Ectodermal cell (in vitro differentiated cells): ENCODE measurements around the gene PDSS2.

Source experiments
- H3K27ac ChIP-seq: 2 replicates; pipeline ENCODE4 v1.7.0; 2013; ENCODE audit warnings: mild to moderate bottlenecking, low read depth, low read length; ENCODE audit not compliant: insufficient read depth, poor library complexity, severe bottlenecking
- H3K27me3 ChIP-seq: 2 replicates; pipeline ENCODE4 v1.7.0; 2013; ENCODE audit warnings: mild to moderate bottlenecking, low read length; ENCODE audit not compliant: insufficient read depth, control insufficient read depth, poor library complexity, severe bottlenecking
- H3K36me3 ChIP-seq: one replicate; pipeline ENCODE4 v1.7.0; 2013; ENCODE audit warnings: low read length; ENCODE audit not compliant: control insufficient read depth, insufficient read depth
- H3K4me1 ChIP-seq: one replicate; pipeline ENCODE4 v1.7.0; 2013; ENCODE audit warnings: low read length; ENCODE audit not compliant: control insufficient read depth, insufficient read depth
- H3K4me3 ChIP-seq: 2 replicates; pipeline ENCODE4 v1.7.0; 2013; ENCODE audit warnings: low read depth, low read length, control low read depth; ENCODE audit not compliant: insufficient read depth
- H3K9me3 ChIP-seq: 2 replicates; pipeline ENCODE4 v1.7.0; 2013; ENCODE audit warnings: mild to moderate bottlenecking, low read length, moderate library complexity; ENCODE audit not compliant: control insufficient read depth
- WGBS, 2 experiments: methylation state at CpG; one replicate each; pipeline ENCODE4 v1.1.7; 2013; ENCODE audit warnings: missing lambda C conversion rate in 2 of 2; 5-methylcytosine and 5-hydroxymethylcytosine counted together

The PDSS2 gene

DNA sequence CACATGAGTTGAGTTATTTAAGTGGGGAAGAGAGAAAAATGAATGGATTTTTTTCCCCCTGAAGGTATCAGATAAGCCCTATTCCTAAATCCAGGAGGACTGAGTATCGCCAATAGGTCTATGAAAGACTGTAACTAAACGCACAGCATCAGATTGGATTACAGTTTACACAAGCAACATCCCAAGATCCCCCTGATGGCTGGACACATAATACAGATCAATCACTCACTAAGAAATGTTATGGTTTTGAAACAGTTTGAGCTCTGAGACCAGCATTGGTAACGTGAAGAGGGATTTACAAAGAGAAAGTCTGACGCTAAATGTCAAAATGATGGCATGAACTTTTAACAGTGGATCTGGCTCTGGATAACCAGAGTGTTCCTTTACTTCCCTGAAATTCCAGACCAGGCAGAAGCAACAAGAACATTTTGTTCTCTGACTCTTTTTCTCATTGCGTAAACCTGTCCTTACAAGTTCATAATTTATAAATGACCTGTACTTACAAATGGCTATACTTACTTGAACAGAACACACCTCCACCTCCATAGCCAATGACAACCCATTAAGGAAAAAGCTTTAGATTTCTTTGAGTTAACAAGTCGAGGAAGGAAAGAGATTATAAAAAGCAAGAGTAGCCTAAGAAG lies 212.3 kb downstream of the PDSS2 start:
- Histone ChIP-seq H3K27me3 (no peaks in the 10 kb centered on the region), H3K4me1 (no peaks in the 10 kb centered on the region), H3K27ac (no peak overlapping the region), H3K36me3 (no peaks in the 10 kb centered on the region), H3K9me3 (no peaks in the 10 kb centered on the region), H3K4me3 (no peak overlapping the region)
- 94 to 97% methylated on average over 6 of the region's 6 CpGs for WGBS, 2 experiments

DNA sequence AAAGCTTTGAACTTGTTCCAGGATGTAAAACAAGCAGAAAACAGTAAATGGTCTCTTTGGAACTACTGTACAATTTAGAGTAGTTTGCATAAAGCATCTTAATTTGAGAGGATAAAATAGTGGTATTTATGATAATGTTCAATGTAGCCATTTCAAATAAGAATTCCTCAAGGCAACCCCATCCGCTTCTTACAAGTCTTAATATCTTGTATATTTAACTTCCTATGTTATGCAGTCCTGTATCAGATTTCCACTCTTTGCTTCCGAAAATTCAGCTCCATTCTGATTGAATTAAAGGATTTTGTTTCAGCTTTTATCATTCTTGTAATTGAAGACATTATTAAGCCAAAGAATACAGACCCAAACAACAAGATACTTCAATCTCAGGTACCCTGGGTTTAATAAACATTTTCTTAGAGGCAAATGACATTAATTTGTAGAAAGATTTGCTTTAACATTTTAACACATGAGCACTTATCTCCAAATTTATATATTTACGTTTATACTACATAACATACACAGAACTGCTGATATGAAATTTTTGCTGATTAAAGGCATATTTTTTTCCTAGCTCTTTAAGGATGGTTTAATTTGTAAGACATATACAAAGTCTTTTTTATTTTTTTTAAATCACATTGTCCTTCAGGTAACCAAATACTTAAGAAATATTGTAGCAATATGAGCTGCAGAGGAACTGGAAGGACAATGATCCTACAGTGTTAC lies 213.0 kb downstream of the PDSS2 start:
- Histone ChIP-seq H3K9me3 (no peaks in the 10 kb centered on the region), H3K4me3 (no peak overlapping the region), H3K27me3 (no peaks in the 10 kb centered on the region), H3K4me1 (no peaks in the 10 kb centered on the region), H3K36me3 (no peaks in the 10 kb centered on the region), H3K27ac (no peak overlapping the region)
- 96% methylated on average over 2 of the region's 3 CpGs; no CpG with 5 or more reads in 1 of the 2 experiments for WGBS, 2 experiments

DNA sequence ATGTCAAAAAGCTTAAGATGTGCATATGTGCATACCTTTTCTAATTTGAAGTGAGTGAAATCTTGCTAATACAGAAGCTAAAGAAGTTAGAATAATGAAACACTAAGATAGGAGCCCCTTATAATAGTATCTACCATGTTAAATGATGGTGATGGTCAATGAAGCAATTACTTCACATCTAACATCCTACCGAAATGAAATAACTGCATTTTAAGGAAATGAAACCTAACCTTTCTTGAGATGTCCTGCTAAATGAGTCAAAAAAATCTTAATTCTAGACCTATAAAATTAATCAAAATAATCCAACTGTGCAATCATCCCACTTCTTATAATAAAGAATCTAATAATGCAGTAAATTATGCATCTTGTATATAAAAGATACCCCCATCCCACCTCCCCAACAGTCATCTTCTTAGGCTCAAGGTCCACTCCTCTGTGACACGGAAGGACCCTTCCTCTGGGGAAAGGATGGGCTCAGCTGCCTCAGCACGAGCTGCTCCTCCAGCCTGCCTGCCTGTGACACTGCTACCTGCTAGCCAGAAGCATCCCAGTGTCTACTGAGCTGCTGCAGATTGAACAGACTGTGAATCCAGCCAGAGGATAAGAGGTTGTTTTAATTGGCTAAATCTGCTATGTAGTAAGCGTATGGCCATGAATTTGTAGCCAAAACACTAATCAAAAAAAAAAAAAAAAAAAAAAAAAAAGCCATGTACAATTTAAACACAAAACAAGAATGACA lies 214.5 kb downstream of the PDSS2 start:
- Histone ChIP-seq H3K27ac (no peak overlapping the region), H3K27me3 (no peaks in the 10 kb centered on the region), H3K9me3 (no peaks in the 10 kb centered on the region), H3K36me3 (no peaks in the 10 kb centered on the region), H3K4me3 (no peak overlapping the region), H3K4me1 (no peaks in the 10 kb centered on the region)
- 79 to 85% methylated on average over 3 of the region's 4 CpGs for WGBS, 2 experiments

DNA sequence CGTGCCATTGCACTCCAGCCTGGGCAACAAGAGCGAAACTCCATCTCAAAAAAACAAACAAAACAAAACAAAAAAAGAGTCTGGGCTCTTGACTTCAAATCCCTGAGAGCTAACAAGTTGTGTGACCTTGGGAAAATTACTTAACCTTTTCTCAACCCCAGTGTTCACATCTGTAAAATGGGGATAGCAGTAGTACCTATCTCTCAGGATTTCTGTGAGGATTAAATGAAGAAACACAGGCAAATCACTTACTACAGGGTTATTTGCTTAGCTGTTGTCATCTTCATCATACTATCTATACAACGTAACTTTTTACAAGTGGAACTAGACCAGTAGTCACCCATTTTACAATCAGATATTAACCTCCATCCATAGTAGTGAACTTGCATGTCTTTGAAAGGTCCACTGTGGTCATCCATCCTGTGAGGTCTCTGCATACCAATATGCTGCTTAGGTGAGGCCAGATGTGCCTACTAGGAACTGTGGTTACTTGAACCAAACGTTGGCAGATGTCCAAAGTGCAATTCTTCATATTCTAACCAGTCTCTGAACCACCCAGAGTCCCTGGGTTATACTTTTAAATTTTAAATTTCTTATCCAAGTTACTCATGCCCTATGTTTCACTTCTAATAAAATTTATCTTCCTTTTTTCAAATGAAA lies 215.2 kb downstream of the PDSS2 start:
- H3K9me3 ChIP-seq: no peaks in the 10 kb centered on the region
- no peak overlapping the region for H3K27ac ChIP-seq
- no peaks in the 10 kb centered on the region for H3K27me3 ChIP-seq
- no peaks in the 10 kb centered on the region for H3K36me3 ChIP-seq
- no peak overlapping the region for H3K4me3 ChIP-seq
- 94 to 96% methylated on average over 4 of the region's 4 CpGs for WGBS, 2 experiments
- no peaks in the 10 kb centered on the region for H3K4me1 ChIP-seq

DNA sequence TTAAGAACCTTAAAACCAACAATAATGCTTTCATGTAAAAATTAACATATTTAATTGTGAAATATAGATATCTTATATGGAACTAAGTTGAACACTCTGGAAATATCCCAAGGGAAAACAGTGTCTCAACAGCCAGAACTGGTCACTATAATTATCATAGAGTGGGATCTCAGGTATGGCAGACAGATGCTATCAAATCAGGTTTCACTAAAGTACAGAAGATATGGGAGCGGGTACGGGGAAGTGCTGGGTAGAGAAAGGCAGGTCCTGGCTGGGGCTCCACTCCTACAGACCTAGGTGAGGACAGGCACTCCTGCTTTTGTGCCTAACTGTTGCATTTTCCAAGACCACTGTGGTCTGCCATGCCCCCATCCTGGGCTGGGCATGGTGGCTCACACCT lies 215.9 kb downstream of the PDSS2 start:
- Histone ChIP-seq H3K4me3 (no peak overlapping the region), H3K9me3 (no peaks in the 10 kb centered on the region), H3K27ac (no peak overlapping the region), H3K4me1 (no peaks in the 10 kb centered on the region), H3K36me3 (no peaks in the 10 kb centered on the region), H3K27me3 (no peaks in the 10 kb centered on the region)
- 96 to 100% methylated on average over 2 of the region's 2 CpGs for WGBS, 2 experiments

DNA sequence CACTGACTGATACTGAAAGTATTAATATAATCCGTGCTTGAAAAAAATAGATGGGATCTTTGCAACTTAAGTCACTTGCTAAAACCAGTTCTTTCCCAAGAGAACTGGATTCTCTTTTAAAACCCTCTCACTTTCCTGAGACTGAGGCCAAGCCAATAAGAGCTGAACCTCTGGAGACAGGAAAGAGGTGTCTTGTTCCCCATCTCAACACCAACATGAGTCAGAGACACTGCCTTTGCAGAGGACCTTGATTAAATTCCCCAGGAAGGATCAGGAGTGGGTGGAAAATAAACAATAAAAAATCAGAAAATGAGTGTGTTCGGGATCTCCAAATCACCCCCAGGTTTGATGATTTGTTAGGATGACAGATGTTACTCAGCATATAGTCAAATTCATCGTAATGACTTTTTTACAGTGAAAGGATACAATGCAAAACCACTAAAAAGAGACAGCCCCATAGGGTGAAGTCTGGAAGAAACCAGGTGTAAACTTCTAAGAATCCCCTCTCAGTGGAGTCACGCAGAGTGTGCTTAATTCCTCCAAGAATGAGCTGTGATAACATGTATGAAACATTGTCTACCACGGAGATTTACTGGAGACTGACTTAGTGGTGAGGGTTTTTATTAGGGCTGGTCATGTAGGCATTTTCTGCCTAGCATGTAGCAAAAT lies 221.2 kb downstream of the PDSS2 start:
- Histone ChIP-seq H3K4me1 (no peaks in the 10 kb centered on the region), H3K27ac (no peak overlapping the region), H3K36me3 (no peaks in the 10 kb centered on the region), H3K4me3 (no peak overlapping the region), H3K27me3 (no peaks in the 10 kb centered on the region), H3K9me3 (no peaks in the 10 kb centered on the region)
- WGBS, 2 experiments: 97 to 99% methylated on average over 4 to 5 of the region's 5 CpGs

DNA sequence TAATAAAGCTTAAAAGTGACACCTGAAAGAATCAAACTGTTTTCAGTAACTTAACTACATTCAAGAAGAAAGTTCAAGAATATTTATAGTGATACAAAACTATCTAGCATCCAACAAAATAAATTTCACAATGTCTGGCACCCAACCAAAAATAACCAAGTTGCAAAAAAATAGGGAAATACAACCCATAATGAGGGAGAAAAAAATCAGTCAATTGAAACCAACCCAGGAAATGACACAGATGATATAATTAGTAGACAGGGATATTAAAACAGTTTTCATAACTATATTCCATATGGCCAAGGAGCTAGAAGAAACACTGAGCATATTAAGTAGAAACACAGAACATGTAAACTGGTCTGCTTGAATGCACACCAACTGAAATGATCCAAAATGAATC lies 223.9 kb downstream of the PDSS2 start:
- Histone ChIP-seq H3K36me3 (no peaks in the 10 kb centered on the region), H3K27ac (no peak overlapping the region), H3K27me3 (no peaks in the 10 kb centered on the region), H3K4me3 (no peak overlapping the region), H3K4me1 (no peaks in the 10 kb centered on the region), H3K9me3 (no peaks in the 10 kb centered on the region)

DNA sequence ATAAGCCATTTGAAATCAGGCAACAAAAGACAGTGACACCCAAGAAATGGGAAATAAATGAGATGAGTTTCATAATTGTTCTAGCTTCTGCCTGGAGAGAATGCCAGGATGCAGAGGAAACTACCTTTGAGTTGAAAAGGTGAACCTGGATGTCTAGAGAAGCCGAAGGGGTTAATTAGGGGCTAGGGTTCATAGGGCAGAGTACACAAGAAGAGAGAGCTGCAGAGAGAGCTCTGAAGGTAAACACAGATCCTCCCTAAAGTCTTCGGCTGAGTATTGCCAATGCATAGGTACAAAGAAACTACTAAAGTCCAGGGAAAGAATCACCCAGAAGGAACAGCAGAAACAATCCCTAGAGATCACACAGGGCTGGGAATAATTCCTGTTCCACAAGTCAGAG lies 224.4 kb downstream of the PDSS2 start:
- Histone ChIP-seq H3K27me3 (no peaks in the 10 kb centered on the region), H3K9me3 (no peaks in the 10 kb centered on the region), H3K36me3 (no peaks in the 10 kb centered on the region), H3K4me1 (no peaks in the 10 kb centered on the region), H3K27ac (no peak overlapping the region), H3K4me3 (no peak overlapping the region)
- WGBS, 2 experiments: 94 to 95% methylated on average over 2 of the region's 2 CpGs

DNA sequence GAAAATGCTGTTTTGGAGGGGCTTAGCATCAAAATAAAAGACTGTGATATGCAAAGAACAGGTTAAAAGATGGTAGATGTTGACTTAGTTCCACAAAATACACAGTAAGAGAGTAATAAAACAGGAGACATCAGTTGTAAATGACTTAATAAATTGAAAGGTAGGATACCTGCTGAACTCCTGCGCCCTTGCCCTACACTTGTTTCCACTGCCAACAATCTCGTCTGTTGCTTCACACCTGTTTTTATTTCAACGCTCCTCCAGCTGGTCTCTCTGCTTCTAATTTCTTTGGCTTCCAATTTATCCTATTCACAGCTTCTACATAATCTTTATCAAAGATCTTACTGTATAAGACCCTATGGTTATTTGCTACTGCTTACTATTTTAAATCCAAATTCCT lies 228.1 kb downstream of the PDSS2 start:
- no peaks in the 10 kb centered on the region for H3K4me1 ChIP-seq
- H3K36me3 ChIP-seq: no peaks in the 10 kb centered on the region
- H3K4me3 ChIP-seq: no peak overlapping the region
- WGBS, 2 experiments: 93% methylated on average over 3 of the region's 3 CpGs
- H3K27ac ChIP-seq: no peak overlapping the region
- H3K9me3 ChIP-seq: no peaks in the 10 kb centered on the region
- no peaks in the 10 kb centered on the region for H3K27me3 ChIP-seq
